H1 (cell line): ENCODE data around the gene LRPAP1. TPM values are rescaled to one million over a fixed set of nuclear protein-coding genes. Genes with fewer than 3 reads are reported as not detected.

Source experiments
- CTCF ChIA-PET: fragments of 300-600 bp; sonication (Branson Sonifier 250); formaldehyde crosslinking; loops from one replicate; lab custom pipeline; 2021; ENCODE audit not compliant: partially characterized antibody; lab: Charles Lee
- POLR2A ChIA-PET: fragments of 300-600 bp; sonication (Branson Sonifier 250); formaldehyde crosslinking; loops from one replicate; lab custom pipeline; 2021; ENCODE audit warnings: inconsistent platforms; ENCODE audit not compliant: partially characterized antibody; lab: Charles Lee
- DNase-seq, 2 experiments: peaks; one replicate each; pipeline versions ENCODE4 v3.0.0 to v3.0.0-alpha.2; 2010 to 2022; ENCODE audit warnings: low spot score in 2 of 2, low read depth in 1 of 2, mixed read lengths in 1 of 2
- FAIRE-seq: peaks from 2 replicates; lab custom pipeline; 2011; peaks lifted over from hg19 to GRCh38; lab: Jason Lieb, UNC
- H2AFZ ChIP-seq: 2 replicates; pipeline ENCODE4 v1.8.1; 2012; ENCODE audit warnings: low read length, inconsistent platforms
- H2AK5ac ChIP-seq: 2 replicates; pipeline ENCODE4 v1.6.1; 2013; ENCODE audit warnings: low read depth, low read length
- H2BK120ac ChIP-seq: replicated peaks from 2 replicates; pipeline ENCODE3; 2013; ENCODE audit warnings: low read depth, low read length, inconsistent platforms
- H2BK12ac ChIP-seq: 2 replicates; pipeline ENCODE4 v1.6.1; 2013; ENCODE audit warnings: low read depth, low read length
- H2BK15ac ChIP-seq: 2 replicates; pipeline ENCODE4 v1.6.1; 2013; ENCODE audit warnings: low read length
- H2BK20ac ChIP-seq: 2 replicates; pipeline ENCODE4 v1.6.1; 2013; ENCODE audit warnings: low read length
- H2BK5ac ChIP-seq: 2 replicates; pipeline ENCODE4 v1.6.1; 2013; ENCODE audit warnings: low read depth, low read length
- H3K14ac ChIP-seq: 2 replicates; pipeline ENCODE4 v1.6.1; 2013; ENCODE audit warnings: inconsistent platforms; ENCODE audit not compliant: insufficient read length
- H3K18ac ChIP-seq: 2 replicates; pipeline ENCODE4 v1.6.1; 2013; ENCODE audit warnings: low read length; ENCODE audit errors: extremely low read depth
- H3K23ac ChIP-seq: 2 replicates; pipeline ENCODE4 v1.6.1; 2013; ENCODE audit warnings: inconsistent platforms; ENCODE audit not compliant: insufficient read length
- H3K23me2 ChIP-seq: 2 replicates; pipeline ENCODE4 v1.6.1; 2013; ENCODE audit warnings: low read depth, low read length
- H3K27ac ChIP-seq: 2 replicates; pipeline ENCODE4 v1.6.1; 2011; ENCODE audit warnings: low read depth, low read length, inconsistent platforms
- H3K27me3 ChIP-seq, 4 experiments: replicated peaks in 1 of 4; 1 replicate in 1 of 4; 2 replicates in 3 of 4; pipeline versions ENCODE4 v1.6.1 to v1.8.1; 2011 to 2013; ENCODE audit warnings: low read length in 3 of 4, mild to moderate bottlenecking in 3 of 4, inconsistent platforms in 2 of 4, mixed read lengths in 2 of 4, moderate library complexity in 1 of 4; ENCODE audit not compliant: control insufficient read depth in 3 of 4, insufficient read depth in 3 of 4; ENCODE audit errors: extremely low read depth in 1 of 4
- H3K36me3 ChIP-seq, 4 experiments: 2 replicates each; pipeline versions ENCODE4 v1.6.1 to v1.8.1; 2011 to 2013; ENCODE audit warnings: mild to moderate bottlenecking in 4 of 4, low read length in 3 of 4, moderate library complexity in 2 of 4, control low read depth in 1 of 4, inconsistent platforms in 1 of 4; ENCODE audit not compliant: insufficient read depth in 4 of 4, control insufficient read depth in 2 of 4
- H3K4ac ChIP-seq: replicated peaks from 2 replicates; pipeline ENCODE3; 2013; ENCODE audit warnings: low read length, low read depth, mixed read lengths, inconsistent platforms; ENCODE audit not compliant: insufficient read length
- H3K4me1 ChIP-seq, 4 experiments: replicated peaks in 1 of 4; 1 replicate in 1 of 4; 2 replicates in 3 of 4; pipeline versions ENCODE4 v1.6.1 to v1.8.1; 2011 to 2013; ENCODE audit warnings: low read length in 3 of 4, inconsistent platforms in 2 of 4, mixed read lengths in 1 of 4; ENCODE audit not compliant: insufficient read depth in 4 of 4, control insufficient read depth in 3 of 4
- H3K4me2 ChIP-seq, 2 experiments: 2 replicates each; pipeline versions ENCODE4 v1.6.1 to v1.8.1; 2011 to 2013; ENCODE audit warnings: low read depth in 2 of 2, low read length in 2 of 2, control low read depth in 1 of 2, inconsistent platforms in 1 of 2, mild to moderate bottlenecking in 1 of 2; ENCODE audit not compliant: insufficient read depth in 1 of 2
- H3K4me3 ChIP-seq, 4 experiments: fragments of 200-600, 300-600 bp in 1 of 4; sonication (generic), shearing (Covaris generic), sonication (Bioruptor Twin) in 1 of 4; 2 replicates each; pipeline versions ENCODE4 v1.5.1 to v1.8.1; 2011 to 2016; ENCODE audit warnings: low read length in 4 of 4, low read depth in 3 of 4, control low read depth in 2 of 4, inconsistent platforms in 2 of 4, mild to moderate bottlenecking in 2 of 4, mixed read lengths in 1 of 4, moderate library complexity in 1 of 4; ENCODE audit not compliant: insufficient read depth in 2 of 4; ENCODE audit errors: extremely low read depth in 1 of 4
- H3K56ac ChIP-seq: replicated peaks from 2 replicates; pipeline ENCODE3; 2013; ENCODE audit warnings: low read depth, mild to moderate bottlenecking, mixed read lengths, low read length, inconsistent platforms; ENCODE audit not compliant: insufficient read length
- H3K79me1 ChIP-seq: 2 replicates; pipeline ENCODE4 v1.6.1; 2013; ENCODE audit warnings: low read depth, low read length, control low read depth
- H3K79me2 ChIP-seq, 2 experiments: 2 replicates each; pipeline versions ENCODE4 v1.6.1 to v1.8.1; 2012 to 2013; ENCODE audit warnings: low read length in 2 of 2, mild to moderate bottlenecking in 2 of 2, inconsistent platforms in 1 of 2; ENCODE audit not compliant: insufficient read depth in 2 of 2, control insufficient read depth in 1 of 2
- H3K9ac ChIP-seq, 4 experiments: replicated peaks in 1 of 4; 1 replicate in 1 of 4; 2 replicates in 3 of 4; pipeline versions ENCODE4 v1.6.1 to v1.8.1; 2011 to 2013; ENCODE audit warnings: low read depth in 3 of 4, low read length in 3 of 4, control low read depth in 2 of 4, mild to moderate bottlenecking in 2 of 4, moderate library complexity in 2 of 4, inconsistent platforms in 1 of 4; ENCODE audit errors: extremely low read depth in 1 of 4
- H3K9me3 ChIP-seq, 2 experiments: 2 replicates each; pipeline versions ENCODE4 v1.6.1 to v1.8.1; 2012 to 2013; ENCODE audit warnings: mild to moderate bottlenecking in 2 of 2, moderate library complexity in 2 of 2, control low read depth in 1 of 2, inconsistent platforms in 1 of 2, low read depth in 1 of 2, low read length in 1 of 2, mixed read lengths in 1 of 2; ENCODE audit not compliant: insufficient read depth in 2 of 2
- H4K20me1 ChIP-seq, 2 experiments: replicated peaks in 1 of 2; 2 replicates each; pipeline versions ENCODE3 to v1.8.1; 2011 to 2013; ENCODE audit warnings: inconsistent platforms in 2 of 2, low read length in 2 of 2, mild to moderate bottlenecking in 1 of 2; ENCODE audit not compliant: insufficient read depth in 2 of 2, control insufficient read depth in 1 of 2
- H4K5ac ChIP-seq: 2 replicates; pipeline ENCODE4 v1.6.1; 2013; ENCODE audit warnings: low read length, low read depth, mixed read lengths, inconsistent platforms; ENCODE audit not compliant: insufficient read length
- H4K8ac ChIP-seq: 2 replicates; pipeline ENCODE4 v1.8.0; 2013; ENCODE audit warnings: mild to moderate bottlenecking, moderate library complexity, low read length, inconsistent platforms; ENCODE audit not compliant: insufficient read depth; ENCODE audit errors: extremely low read depth
- H4K91ac ChIP-seq: replicated peaks from 2 replicates; pipeline ENCODE3; 2013; ENCODE audit warnings: low read length, mixed read lengths, inconsistent platforms; ENCODE audit not compliant: insufficient read length
- CHD1 ChIP-seq: IDR thresholded peaks from 2 replicates; pipeline ENCODE4 v1.6.1; 2012; ENCODE audit warnings: low read depth, low read length, improper control_type of control experiment
- EP300 ChIP-seq, 2 experiments: IDR thresholded peaks; 1 replicate in 1 of 2; 2 replicates in 1 of 2; pipeline ENCODE4 v1.6.1; 2011 to 2012; ENCODE audit warnings: low read depth in 2 of 2, low read length in 2 of 2, mild to moderate bottlenecking in 2 of 2, borderline replicate concordance in 1 of 2, inconsistent platforms in 1 of 2, moderate library complexity in 1 of 2
- FOSL1 ChIP-seq: IDR thresholded peaks from 2 replicates; pipeline ENCODE4 v1.6.1; 2011; ENCODE audit warnings: mild to moderate bottlenecking, low read depth, low read length, moderate library complexity; ENCODE audit not compliant: insufficient read depth
- GABPA ChIP-seq: IDR thresholded peaks from 2 replicates; pipeline ENCODE4 v1.6.1; 2011; ENCODE audit warnings: mild to moderate bottlenecking, low read length, moderate library complexity, borderline replicate concordance; ENCODE audit not compliant: insufficient read depth
- JUND ChIP-seq: IDR thresholded peaks from 2 replicates; pipeline ENCODE4 v1.6.1; 2011; ENCODE audit warnings: mild to moderate bottlenecking, improper control_type of control experiment, low read length
- KDM4A ChIP-seq: IDR thresholded peaks from one replicate; pipeline ENCODE4 v1.7.1; 2012; ENCODE audit warnings: low read depth, mild to moderate bottlenecking, moderate library complexity, low read length, inconsistent platforms; ENCODE audit not compliant: severe bottlenecking
- POU5F1 ChIP-seq: IDR thresholded peaks from 2 replicates; pipeline ENCODE4 v1.6.1; 2011; ENCODE audit warnings: low read depth, mild to moderate bottlenecking, low read length, moderate library complexity
- RFX5 ChIP-seq: IDR thresholded peaks from 2 replicates; pipeline ENCODE4 v1.6.1; 2011; ENCODE audit warnings: low read depth, low read length, improper control_type of control experiment, borderline replicate concordance
- RXRA ChIP-seq: IDR thresholded peaks from 2 replicates; pipeline ENCODE4 v1.6.1; 2011; ENCODE audit warnings: low read depth, mild to moderate bottlenecking, low read length, moderate library complexity; ENCODE audit not compliant: insufficient read depth
- SP2 ChIP-seq: IDR thresholded peaks from 2 replicates; pipeline ENCODE4 v1.6.1; 2012; ENCODE audit warnings: mild to moderate bottlenecking, low read length, inconsistent platforms
- YY1 ChIP-seq: IDR thresholded peaks from 2 replicates; pipeline ENCODE4 v1.6.1; 2011; ENCODE audit warnings: low read depth, mild to moderate bottlenecking, low read length
- ZNF274 ChIP-seq: IDR thresholded peaks from 2 replicates; pipeline ENCODE4 v1.7.0; 2012; ENCODE audit warnings: low read length, borderline replicate concordance; ENCODE audit errors: extremely low read depth
- WGBS, 2 experiments: shearing (Covaris generic) in 1 of 2; methylation state at CpG; one replicate each; pipeline versions ENCODE4 v1.1.6 to v1.1.7; 2013 to 2015; ENCODE audit warnings: low lambda C conversion rate in 2 of 2, mixed read lengths in 2 of 2, inconsistent platforms in 1 of 2, low coverage in 1 of 2, missing lambda C conversion rate in 1 of 2; ENCODE audit not compliant: insufficient replicate concordance in 2 of 2, insufficient coverage in 1 of 2, insufficient read length in 1 of 2; ENCODE audit errors: extremely low coverage in 1 of 2, missing lambda C conversion rate in 1 of 2; 5-methylcytosine and 5-hydroxymethylcytosine counted together
- polyA plus RNA-seq, 7 experiments: library from polyadenylated mRNA; depleted of rRNA in 3 of 7; stranded (reverse) in 5 of 7; unstranded in 2 of 7; fragments of >200 nt in 5 of 7; fragments of 200-250 nt in 2 of 7; gene quantifications; 1 replicate in 5 of 7; 2 replicates in 1 of 7; 4 replicates in 1 of 7; pipeline versions ENCODE4 v1.2.1 to v1.2.3, GENCODE V29; 2011 to 2013; ENCODE audit warnings: missing spikeins in 2 of 7, mixed read lengths in 2 of 7
- total RNA-seq: library from RNA; stranded (reverse); fragmentation: NEBNext Ultra II Directional; extraction: Animal tissue kit (Norgen Biotek cat#: 25700); gene quantifications from 2 replicates; pipeline ENCODE4 v1.2.1, GENCODE V29; 2021

The LRPAP1 gene
- total and polyA plus RNA-seq, 2 of the 8 experiments (the other 6 are each of a cell fraction or from before 2014, with no cell fraction given): 31.1 to 101 TPM

- H3K4me3 ChIP-seq: no peak overlapping the region
- H3K18ac ChIP-seq: no peak overlapping the region; the same call in 1 of the 2 replicates
- no peaks in the 10 kb centered on the region for H3K9me3 ChIP-seq
- DNase-seq: no peak
- H4K5ac ChIP-seq: no peak overlapping the region
- H4K91ac ChIP-seq: no peak overlapping the region
- ChIA-PET CTCF (interaction anchor here (1.0 to 1.4 kb wide), 4 partner anchors 15 to 447 kb away, joined by 3 to 4 read pairs (median 4); no protein-coding TSS in a partner anchor), POLR2A (interaction anchor here (1.1 to 1.7 kb wide), 2 partner anchors 8 to 14 kb away, joined by 3 to 6 read pairs; no protein-coding TSS in a partner anchor)
- FAIRE-seq: no peak
- no peaks in the 10 kb centered on the region for H3K79me1 ChIP-seq
- peaks cover 14 to 34% of the 10 kb centered on the region in 2 experiments for H4K20me1 ChIP-seq
- no peak overlapping the region for H3K14ac ChIP-seq
- no peak overlapping the region for H2BK12ac ChIP-seq
- no peak overlapping the region for H2BK15ac ChIP-seq
- H2BK20ac ChIP-seq: no peak overlapping the region
- H3K4me1 ChIP-seq: peaks cover 0 to 22% (median 12%) of the 10 kb centered on the region in 4 experiments; a peak in 5 of 7 replicates
- H3K9ac ChIP-seq: no peak overlapping the region
- H3K79me2 ChIP-seq: no peaks in the 10 kb centered on the region
- 80% methylated on average over 22 of the region's 28 CpGs; no CpG with 5 or more reads in 1 of the 2 experiments for WGBS, 2 experiments
- H2BK5ac ChIP-seq: no peak overlapping the region
- H2AFZ ChIP-seq: no peak overlapping the region
- H3K27ac ChIP-seq: no peak overlapping the region
- H3K23ac ChIP-seq: no peak overlapping the region
- H3K4ac ChIP-seq: no peak overlapping the region
- no peaks in the 10 kb centered on the region for H3K36me3 ChIP-seq
- H3K4me2 ChIP-seq: no peak overlapping the region
- H3K27me3 ChIP-seq: peaks cover 38 to 80% (median 67%) of the 10 kb centered on the region in 4 experiments
- H2BK120ac ChIP-seq: no peak overlapping the region
- H3K23me2 ChIP-seq: no peaks in the 10 kb centered on the region; the same call in 1 of the 2 replicates
- H2AK5ac ChIP-seq: no peak overlapping the region
- H4K8ac ChIP-seq: no peak overlapping the region
- no peak overlapping the region for H3K56ac ChIP-seq
- TF ChIP-seq CHD1 (no peak), EP300 (IDR thresholded peaks at IDR 0.05; ENCODE audit: borderline replicate concordance in 1 of 2, low read depth in 2 of 2, low read length in 2 of 2) (no peak), YY1 (no peak), RXRA (no peak), ZNF274 (no peak), SP2 (no peak), POU5F1 (no peak), RFX5 (no peak), GABPA (no peak), FOSL1 (no peak), JUND (no peak), KDM4A (no peak)
These were observed 36.8 kb downstream of the LRPAP1 start for GRCh38 chr4:3495204-3495975.
